Kidney epithelial cell (primary cell): ENCODE results near the gene NTN1. TPM values are rescaled to one million over a fixed set of nuclear protein-coding genes. Genes with fewer than 3 reads are reported as not detected.

Experiments used
- DNase-seq: peaks from one replicate; pipeline ENCODE4 v3.0.0-alpha.2; 2010; ENCODE audit warnings: low read depth
- H3K27me3 ChIP-seq: 2 replicates; pipeline ENCODE4 v1.6.0; 2011; ENCODE audit warnings: low read length; ENCODE audit not compliant: control insufficient read depth, insufficient read depth
- H3K36me3 ChIP-seq: 2 replicates; pipeline ENCODE4 v1.5.1; 2011; ENCODE audit warnings: low read length; ENCODE audit not compliant: control insufficient read depth, insufficient read depth
- H3K4me3 ChIP-seq: 2 replicates; pipeline ENCODE4 v1.5.1; 2011; ENCODE audit warnings: low read depth, mild to moderate bottlenecking, control low read depth, low read length
- CTCF ChIP-seq: IDR thresholded peaks from 2 replicates; pipeline ENCODE4 v1.5.1; 2011; ENCODE audit warnings: mild to moderate bottlenecking, moderate library complexity, low read length, control low read depth, inconsistent platforms; ENCODE audit not compliant: insufficient read depth, poor library complexity, severe bottlenecking
- total RNA-seq: library from RNA; depleted of rRNA; stranded (reverse); fragments of >200 nt; gene quantifications from 2 replicates; pipeline ENCODE4 v1.2.3, GENCODE V29; 2015

NTN1 gene
- total RNA-seq, 1 donor from 2014 or later: 15.2 TPM

DNA sequence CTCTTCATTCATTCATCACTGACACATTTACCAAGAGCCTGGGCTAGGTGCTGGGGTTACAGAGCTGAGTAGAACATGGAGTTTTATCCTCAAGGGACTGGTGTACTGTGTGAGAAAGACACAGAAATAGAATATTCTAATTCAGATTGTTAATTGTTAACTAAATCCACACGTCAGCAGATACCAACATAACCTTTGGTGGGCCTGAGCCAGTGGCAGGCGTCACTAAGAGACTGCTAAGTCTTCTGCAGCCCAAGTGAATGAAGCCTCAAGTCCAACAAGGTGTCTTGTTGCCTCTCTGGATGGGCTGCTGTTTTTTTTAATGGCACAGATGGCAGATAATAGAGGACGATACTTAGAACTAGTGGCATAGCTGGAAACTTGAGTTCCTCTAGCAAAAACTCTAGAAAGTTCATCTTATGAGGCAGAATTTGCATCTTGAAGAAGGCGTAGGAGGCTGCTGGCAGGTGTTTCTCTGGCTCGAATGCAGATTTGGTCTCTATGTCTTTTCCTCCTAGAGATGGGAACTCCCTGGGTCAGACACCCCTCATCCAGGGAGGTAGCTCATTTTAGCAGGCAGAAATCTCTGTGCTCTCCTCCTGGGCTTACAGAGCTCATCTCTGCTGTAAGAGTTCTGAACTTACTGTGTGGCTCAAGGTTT lies 179.5 kb downstream of the NTN1 start:
- TF ChIP-seq CTCF: no peak
- Histone ChIP-seq H3K4me3 (no peak overlapping the region), H3K27me3 (peaks cover 9% of the 10 kb centered on the region), H3K36me3 (no peaks in the 10 kb centered on the region)
- DNase-seq: no peak

- Histone ChIP-seq H3K27me3 (peaks cover 7% of the 10 kb centered on the region), H3K36me3 (no peaks in the 10 kb centered on the region), H3K4me3 (no peak overlapping the region)
- no peak for TF ChIP-seq CTCF
- no peak for DNase-seq
Observed at GRCh38 chr17:9202532-9202931, 181.2 kb downstream of the NTN1 start.

DNA sequence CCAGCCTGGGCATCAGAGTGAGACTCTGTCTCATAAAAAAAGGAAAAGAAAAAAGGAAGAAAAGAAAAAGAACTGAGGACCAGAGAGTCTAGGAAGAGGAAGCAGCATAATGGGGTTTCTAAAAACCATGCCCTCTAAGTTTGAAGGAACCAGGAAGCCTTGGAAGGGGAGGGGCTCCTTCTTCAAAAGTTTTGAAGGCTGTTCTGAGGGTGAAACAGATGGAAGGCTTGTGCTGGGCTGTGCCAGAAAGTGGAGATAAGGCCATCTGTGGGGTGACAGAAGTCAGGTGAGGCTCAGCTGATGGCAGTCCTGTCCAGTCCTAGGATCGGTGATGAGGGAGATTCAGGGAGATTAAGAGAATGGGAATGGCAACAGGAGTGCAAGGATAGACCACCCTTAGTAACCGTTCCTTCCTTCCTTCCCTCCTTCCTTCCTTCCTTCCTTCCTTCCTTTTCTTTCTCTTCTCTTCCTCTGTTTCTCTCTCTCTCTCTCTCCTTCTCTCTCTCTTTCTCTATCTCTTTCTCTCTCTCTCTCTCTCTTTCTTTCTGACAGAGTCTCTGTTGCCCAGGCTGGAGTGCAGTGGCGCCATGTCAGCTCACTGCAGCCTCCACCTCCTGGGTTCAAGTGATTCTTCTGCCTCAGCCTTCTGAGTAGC lies 182.6 kb downstream of the NTN1 start:
- H3K4me3 ChIP-seq: no peak overlapping the region
- no peaks in the 10 kb centered on the region for H3K36me3 ChIP-seq
- no peak for DNase-seq
- peaks cover 7% of the 10 kb centered on the region for H3K27me3 ChIP-seq
- TF ChIP-seq CTCF: no peak

DNA sequence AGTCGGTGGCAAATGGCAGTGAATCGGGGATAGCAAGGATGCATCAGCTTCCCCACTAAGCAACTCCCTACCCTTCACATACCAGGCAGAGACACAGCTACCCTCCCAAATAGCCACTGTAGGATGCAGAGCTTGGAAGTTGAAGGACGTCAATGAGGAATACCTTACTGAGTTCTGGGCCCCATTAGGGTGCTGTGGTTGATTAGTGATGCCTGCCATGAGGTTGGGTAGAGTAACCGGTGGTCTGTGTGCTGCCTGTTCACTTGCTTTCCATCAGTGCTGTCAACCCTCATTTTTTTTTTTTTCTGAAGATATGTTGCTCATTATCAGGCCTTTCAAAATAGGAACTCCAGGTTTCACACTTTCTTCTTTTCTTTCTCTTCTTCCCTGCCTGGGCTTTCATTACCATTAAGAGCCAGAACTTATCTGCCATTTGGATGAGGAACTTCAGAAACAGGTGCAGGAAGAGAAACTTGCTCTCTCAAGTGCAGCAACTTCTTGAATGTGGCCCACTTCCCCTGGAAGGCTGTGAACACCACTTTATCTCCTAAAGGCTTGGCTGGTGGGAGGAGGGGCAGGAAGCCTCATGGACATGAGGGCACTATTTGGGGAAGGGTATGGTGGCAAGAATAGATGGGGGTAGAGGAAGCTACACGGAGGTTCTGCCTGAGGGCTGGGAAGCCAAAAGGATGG lies 183.5 kb downstream of the NTN1 start:
- Histone ChIP-seq H3K27me3 (peaks cover 7% of the 10 kb centered on the region), H3K4me3 (no peak overlapping the region), H3K36me3 (no peaks in the 10 kb centered on the region)
- TF ChIP-seq CTCF: no peak
- DNase-seq: no peak

DNA sequence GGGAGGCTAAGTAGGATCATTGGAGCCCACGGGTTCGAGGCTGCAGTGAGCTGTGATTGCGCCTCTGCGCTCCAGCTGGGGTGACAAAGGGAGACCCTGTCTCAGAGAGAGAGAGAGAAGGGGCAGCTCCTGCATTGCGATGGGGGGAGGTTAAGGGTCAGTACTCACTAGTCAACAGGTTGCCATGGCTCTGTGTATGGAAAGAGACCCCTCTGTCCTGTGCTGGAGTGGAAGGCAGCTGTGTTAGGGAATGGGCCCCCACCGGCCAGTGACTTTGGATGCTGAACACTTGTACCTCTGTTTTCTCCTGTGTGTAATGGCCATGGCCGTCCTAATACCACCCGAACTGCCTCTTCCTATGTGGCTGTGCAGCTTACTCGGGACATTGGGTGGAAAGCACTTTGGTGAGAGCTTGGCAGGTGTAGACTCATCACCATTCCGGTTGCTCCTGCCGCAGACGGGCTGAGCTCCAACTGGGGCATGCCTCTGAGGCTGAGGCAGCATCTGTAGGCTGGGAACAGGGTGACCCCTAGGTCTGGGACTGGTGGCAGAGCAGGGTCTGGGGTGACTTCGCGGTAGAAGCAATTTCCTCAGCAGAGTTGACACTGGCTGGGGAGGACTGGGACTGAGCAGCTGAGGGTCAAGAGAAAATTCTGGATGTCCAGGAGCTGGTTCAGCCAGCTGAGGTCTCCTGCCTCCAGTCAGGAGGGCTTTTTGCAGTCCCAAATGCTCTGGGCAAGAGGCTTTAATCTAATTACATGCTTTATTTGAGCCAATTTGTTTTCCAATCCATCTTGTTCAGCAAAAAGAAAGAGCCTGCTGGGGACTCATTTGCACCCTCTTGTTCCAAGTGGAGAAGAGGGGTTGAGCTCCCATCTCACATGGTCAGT lies 184.5 kb downstream of the NTN1 start:
- TF ChIP-seq CTCF: no peak
- H3K36me3 ChIP-seq: no peaks in the 10 kb centered on the region
- no peak overlapping the region for H3K4me3 ChIP-seq
- H3K27me3 ChIP-seq: peaks cover 7% of the 10 kb centered on the region
- DNase-seq: no peak
